Activated B cell treated with CpG ODN at 0.5 μM for 24 hours (primary cell): ENCODE data around the gene DCC. TPM values are rescaled to one million over a fixed set of nuclear protein-coding genes. Genes with fewer than 3 reads are reported as not detected.

Experiments
- ATAC-seq: fragments of 200-7000 bp; cut with Tn5 transposase; one replicate; pipeline ENCODE4 v1.10.0; 2021; ENCODE audit warnings: low read depth, mild to moderate bottlenecking, moderate library complexity
- CTCF ChIA-PET: fragments of 350-600 bp; sonication (Branson Sonifier 250); formaldehyde crosslinking; loops from one replicate; lab custom pipeline; 2021; ENCODE audit warnings: antibody characterized with exemption; lab: Charles Lee
- POLR2A ChIA-PET: fragments of 350-600 bp; sonication (Branson Sonifier 250); formaldehyde crosslinking; loops from one replicate; lab custom pipeline; 2021; ENCODE audit warnings: antibody characterized with exemption; lab: Charles Lee
- DNase-seq: peaks from one replicate; pipeline ENCODE4 v3.0.0; 2022
- H3K27ac Mint-ChIP-seq: one replicate; pipeline ENCODE4 v1.8.0; 2020; ENCODE audit warnings: mixed read lengths
- H3K27me3 Mint-ChIP-seq: one replicate; pipeline ENCODE4 v1.8.0; 2021; ENCODE audit warnings: mixed read lengths
- H3K36me3 Mint-ChIP-seq: one replicate; pipeline ENCODE4 v1.8.0; 2021; ENCODE audit warnings: low read depth, mixed read lengths
- H3K4me1 Mint-ChIP-seq: one replicate; pipeline ENCODE4 v1.8.0; 2021; ENCODE audit warnings: mixed read lengths
- H3K4me3 Mint-ChIP-seq: one replicate; pipeline ENCODE4 v1.8.0; 2020; ENCODE audit warnings: mild to moderate bottlenecking, mixed read lengths
- H3K9me3 Mint-ChIP-seq: one replicate; pipeline ENCODE4 v1.8.0; 2020; ENCODE audit warnings: mixed read lengths
- CTCF ChIP-seq: fragments of 200-600 bp; IDR thresholded peaks from one replicate; pipeline ENCODE4 v1.8.0; 2022; ENCODE audit warnings: antibody characterized with exemption, mild to moderate bottlenecking
- intact Hi-C: fragments of 100-400 bp; cut with micrococcal nuclease; formaldehyde crosslinking; loops from one replicate; pipeline ENCODE4 v1.15.1; 2024
- total RNA-seq: library from RNA; stranded (reverse); gene quantifications from 2 replicates; pipeline ENCODE4 v1.2.3, GENCODE V29; 2022

Gene DCC
- total RNA-seq, 1 donor from 2014 or later, result not detected

DNA sequence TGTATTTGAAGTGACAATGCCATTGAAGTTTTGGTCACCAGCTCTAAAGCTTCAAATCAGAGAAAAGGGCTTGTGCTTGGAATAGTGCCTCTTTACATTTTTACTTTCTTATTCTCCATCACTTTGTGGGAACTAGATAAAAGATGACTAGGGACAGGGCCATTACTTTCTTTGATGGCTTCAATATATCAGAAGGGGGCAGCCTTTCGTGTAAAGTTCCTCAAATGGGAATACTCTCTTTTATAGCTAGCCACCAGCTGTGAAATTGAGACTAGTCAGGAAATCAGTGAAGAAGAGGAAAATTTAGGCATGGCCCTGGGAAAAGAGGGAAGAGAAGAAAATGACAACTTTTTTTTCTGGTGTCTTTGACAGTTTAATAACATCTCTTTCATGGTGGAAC lies 242.5 kb downstream of the DCC start:
- H3K9me3 Mint-ChIP-seq, result peaks cover 2% of the 10 kb centered on the region
- CTCF ChIA-PET, result no interaction called here
- no peak overlapping the region for H3K4me3 Mint-ChIP-seq
- no peaks in the 10 kb centered on the region for H3K36me3 Mint-ChIP-seq
- ATAC-seq (no peak), DNase-seq (no peak)
- no peaks in the 10 kb centered on the region for H3K4me1 Mint-ChIP-seq
- intact Hi-C loops, result no loop called here
- no peak overlapping the region for H3K27ac Mint-ChIP-seq
- no peaks in the 10 kb centered on the region for H3K27me3 Mint-ChIP-seq
- TF ChIP-seq CTCF, result no peak
- POLR2A ChIA-PET, result no interaction called here

DNA sequence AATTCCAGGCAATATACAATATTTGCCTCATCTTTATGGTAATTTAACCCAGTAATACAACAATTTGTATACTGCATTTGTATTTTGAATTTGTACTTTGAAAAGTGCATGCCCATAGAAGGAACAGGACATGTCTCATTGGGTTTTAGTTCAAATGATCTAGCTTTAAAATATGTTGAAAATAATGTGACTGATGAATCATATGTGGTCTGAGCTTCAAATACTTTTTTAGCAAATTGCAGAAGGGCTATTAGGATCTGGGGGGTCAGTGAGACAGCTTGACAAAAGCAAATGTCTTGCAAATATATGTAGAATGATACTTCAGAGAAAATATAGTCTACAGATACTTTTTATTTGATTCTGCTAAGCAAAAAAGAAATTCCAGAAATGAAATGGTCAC lies 248.9 kb downstream of the DCC start:
- H3K4me1 Mint-ChIP-seq, result no peaks in the 10 kb centered on the region
- POLR2A ChIA-PET, result no interaction called here

DNA sequence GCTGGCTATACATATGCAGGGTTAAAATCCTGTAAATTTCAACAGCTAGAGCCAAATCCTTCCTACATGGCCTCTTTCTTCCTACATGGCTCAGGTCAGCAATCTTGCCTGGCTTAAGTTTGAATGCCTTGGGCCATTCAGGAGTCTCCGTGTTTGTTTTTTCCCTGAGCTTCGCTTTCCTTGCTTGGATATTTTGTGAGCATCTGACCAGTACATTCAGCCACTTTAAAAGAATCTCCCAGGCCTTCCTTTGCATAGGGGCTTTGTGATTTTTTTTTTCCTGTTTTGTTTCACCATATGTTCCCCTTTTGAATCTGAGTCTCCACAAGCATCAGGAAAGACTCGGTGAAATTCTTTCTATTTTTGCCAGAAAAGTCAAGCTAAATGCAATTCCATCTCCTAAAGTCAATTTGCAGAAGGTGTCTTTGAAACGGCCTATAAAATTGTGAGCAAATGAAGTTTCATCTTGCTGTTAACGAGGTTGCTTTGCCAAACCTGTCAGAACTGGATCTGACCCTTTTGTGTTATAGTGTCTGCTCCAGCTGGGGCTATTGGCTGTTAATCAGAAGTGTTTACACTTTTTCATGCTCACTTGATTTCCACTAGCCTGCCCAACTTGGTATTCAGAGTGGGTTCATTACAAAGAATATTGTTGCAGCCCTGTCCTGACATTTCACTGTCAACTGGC lies 256.9 kb downstream of the DCC start:
- H3K4me3 Mint-ChIP-seq, result no peak overlapping the region
- POLR2A ChIA-PET, result no interaction called here
- H3K36me3 Mint-ChIP-seq, result no peaks in the 10 kb centered on the region
- intact Hi-C loops, result no loop called here
- TF ChIP-seq CTCF, result no peak
- H3K4me1 Mint-ChIP-seq, result no peaks in the 10 kb centered on the region
- no peak overlapping the region for H3K27ac Mint-ChIP-seq
- no peaks in the 10 kb centered on the region for H3K27me3 Mint-ChIP-seq
- CTCF ChIA-PET, result no interaction called here
- DNase-seq (no peak), ATAC-seq (no peak)
- no peaks in the 10 kb centered on the region for H3K9me3 Mint-ChIP-seq

More for the DNA sequence above, 248.9 kb downstream of the DCC start:
- intact Hi-C loops, result no loop called here
- TF ChIP-seq CTCF, result no peak
- CTCF ChIA-PET, result no interaction called here
- no peak for DNase-seq
- Mint-ChIP-seq H3K27ac (no peak overlapping the region), H3K4me3 (no peak overlapping the region), H3K36me3 (no peaks in the 10 kb centered on the region), H3K27me3 (no peaks in the 10 kb centered on the region), H3K9me3 (peaks cover 2% of the 10 kb centered on the region)
- ATAC-seq, result no peak

GRCh38 chr18:52598921-52599320 lies 258.9 kb downstream of the DCC start:
- H3K36me3 Mint-ChIP-seq, result no peaks in the 10 kb centered on the region
- no peaks in the 10 kb centered on the region for H3K9me3 Mint-ChIP-seq
- ATAC-seq, result no peak
- intact Hi-C loops, result no loop called here
- H3K4me1 Mint-ChIP-seq, result no peaks in the 10 kb centered on the region
- TF ChIP-seq CTCF, result no peak
- no peak overlapping the region for H3K27ac Mint-ChIP-seq
- CTCF ChIA-PET, result no interaction called here
- DNase-seq, result no peak
- no peaks in the 10 kb centered on the region for H3K27me3 Mint-ChIP-seq
- H3K4me3 Mint-ChIP-seq, result no peak overlapping the region
- POLR2A ChIA-PET, result no interaction called here

DNA sequence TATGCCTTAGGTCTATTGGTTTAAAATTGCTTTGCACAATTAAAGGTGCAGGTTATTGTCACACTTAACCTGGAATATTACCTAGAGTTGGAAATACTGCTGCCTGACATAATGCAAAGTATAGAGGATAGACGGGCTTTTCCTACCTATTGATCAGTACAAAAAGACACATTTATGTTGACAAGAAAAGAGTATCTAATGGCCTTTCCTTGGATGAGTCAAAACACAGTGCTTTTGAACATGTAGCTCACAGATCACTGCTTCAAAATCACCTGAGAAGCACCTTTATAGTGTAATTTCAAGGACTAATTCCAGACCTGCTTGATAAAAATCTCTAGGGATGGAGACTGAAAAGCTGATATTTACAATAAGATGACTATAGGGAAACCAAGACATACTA lies 262.8 kb downstream of the DCC start:
- H3K4me3 Mint-ChIP-seq, result no peak overlapping the region
- ATAC-seq, result no peak
- CTCF ChIA-PET, result no interaction called here
- H3K27ac Mint-ChIP-seq, result no peak overlapping the region
- DNase-seq, result no peak
- no peaks in the 10 kb centered on the region for H3K4me1 Mint-ChIP-seq
- H3K9me3 Mint-ChIP-seq, result no peaks in the 10 kb centered on the region
- H3K27me3 Mint-ChIP-seq, result no peaks in the 10 kb centered on the region
- intact Hi-C loops, result no loop called here
- no peaks in the 10 kb centered on the region for H3K36me3 Mint-ChIP-seq
- POLR2A ChIA-PET, result no interaction called here
- no peak for TF ChIP-seq CTCF
